Suprapubic skin (tissue), 4 donors: ENCODE results near the gene CSAD. TPM values are rescaled to one million over a fixed set of nuclear protein-coding genes. Genes with fewer than 3 reads are reported as not detected.

Source experiments
- DNase-seq, 2 donors: peaks; one replicate each; pipeline ENCODE4 v3.0.0-alpha.2; 2019; ENCODE audit warnings: low spot score in 2 of 2
- H3K27ac ChIP-seq: fragments of 200-600 bp; sonication (generic); one replicate; pipeline ENCODE4 v1.5.1; 2019
- H3K27me3 ChIP-seq: fragments of 200-600 bp; sonication (generic); one replicate; pipeline ENCODE4 v1.5.1; 2019
- H3K36me3 ChIP-seq: fragments of 200-600 bp; sonication (generic); one replicate; pipeline ENCODE4 v1.5.1; 2019
- H3K4me1 ChIP-seq: fragments of 200-600 bp; sonication (generic); one replicate; pipeline ENCODE4 v1.5.1; 2019
- H3K4me3 ChIP-seq: fragments of 200-600 bp; sonication (generic); one replicate; pipeline ENCODE4 v1.5.1; 2019; ENCODE audit warnings: mild to moderate bottlenecking
- H3K9me3 ChIP-seq: fragments of 200-600 bp; sonication (generic); one replicate; pipeline ENCODE4 v1.5.1; 2019
- CTCF ChIP-seq, 2 donors: fragments of 200-600 bp in 1 of 2; fragments of 450-650 bp in 1 of 2; sonication (generic) in 1 of 2; IDR thresholded peaks; one replicate each; pipeline ENCODE4 v1.5.1; 2016 to 2019; ENCODE audit warnings: antibody characterized with exemption in 2 of 2, mild to moderate bottlenecking in 1 of 2, moderate library complexity in 1 of 2
- EP300 ChIP-seq: sonication (generic); formaldehyde crosslinking; IDR thresholded peaks from one replicate; pipeline ENCODE4 v1.6.1; 2017; ENCODE audit warnings: antibody characterized with exemption
- POLR2A ChIP-seq, 2 donors: fragments of 450-650 bp; IDR thresholded peaks; one replicate each; pipeline ENCODE4 v1.6.1; 2017; ENCODE audit warnings: antibody characterized with exemption in 2 of 2, mild to moderate bottlenecking in 2 of 2, moderate library complexity in 2 of 2
- POLR2AphosphoS5 ChIP-seq, 3 donors: sonication (generic); formaldehyde crosslinking; IDR thresholded peaks; one replicate each; pipeline ENCODE4 v1.6.1; 2017; ENCODE audit warnings: antibody characterized with exemption in 3 of 3
- WGBS: methylation state at CpG from one replicate; pipeline ENCODE4 v1.1.5; 2018; 5-methylcytosine and 5-hydroxymethylcytosine counted together
- total RNA-seq, 4 donors: library from RNA; depleted of rRNA; stranded (reverse); fragments of >200 nt; gene quantifications; one replicate each; pipeline ENCODE4 v1.1.0, GENCODE V29; 2016

CSAD gene
- total RNA-seq, 4 donors from 2014 or later = 35.6 to 175 (median 56.7) TPM

- Histone ChIP-seq H3K27ac (no peak overlapping the region), H3K9me3 (no peaks in the 10 kb centered on the region), H3K4me1 (no peaks in the 10 kb centered on the region), H3K4me3 (no peak overlapping the region), H3K27me3 (no peaks in the 10 kb centered on the region), H3K36me3 (no peaks in the 10 kb centered on the region)
- DNase-seq = peak in 1 of 2 donors; percentile 50
- WGBS = 83% methylated on average over 11 of the region's 16 CpGs
- TF ChIP-seq POLR2AphosphoS5 (IDR thresholded peaks at IDR 0.05) (no peak), POLR2A (IDR thresholded peaks at IDR 0.05) (no peak), EP300 (no peak), CTCF (IDR thresholded peaks at IDR 0.05) (no peak)
Measured at GRCh38 chr12:53123578-53124351, 57.0 kb downstream of the CSAD start.

GRCh38 chr12:53122961-53123468 lies 57.7 kb downstream of the CSAD start:
- WGBS = 82% methylated on average over 10 of the region's 10 CpGs
- no peaks in the 10 kb centered on the region for H3K9me3 ChIP-seq
- no peaks in the 10 kb centered on the region for H3K4me1 ChIP-seq
- H3K27me3 ChIP-seq = no peaks in the 10 kb centered on the region
- no peak for TF ChIP-seq CTCF (IDR thresholded peaks at IDR 0.05)
- no peak for TF ChIP-seq POLR2A (IDR thresholded peaks at IDR 0.05)
- no peaks in the 10 kb centered on the region for H3K36me3 ChIP-seq
- no peak overlapping the region for H3K4me3 ChIP-seq
- H3K27ac ChIP-seq = no peak overlapping the region
- peak in 1 of 2 donors; percentile 48 for DNase-seq

GRCh38 chr12:53120685-53121525 lies 59.8 kb downstream of the CSAD start:
- Histone ChIP-seq H3K36me3 (no peaks in the 10 kb centered on the region), H3K9me3 (no peaks in the 10 kb centered on the region), H3K27ac (no peak overlapping the region), H3K4me3 (no peak overlapping the region), H3K27me3 (no peaks in the 10 kb centered on the region), H3K4me1 (no peaks in the 10 kb centered on the region)
- DNase-seq = peak in 1 of 2 donors; percentile 44
- 84% methylated on average over 8 of the region's 12 CpGs for WGBS
- TF ChIP-seq CTCF (IDR thresholded peaks at IDR 0.05) (no peak), POLR2A (IDR thresholded peaks at IDR 0.05) (no peak), EP300 (no peak), POLR2AphosphoS5 (IDR thresholded peaks at IDR 0.05) (no peak)

GRCh38 chr12:53118751-53119300 lies 61.9 kb downstream of the CSAD start:
- 98% methylated on average over 7 of the region's 8 CpGs for WGBS

More at GRCh38 chr12:53118751-53119300, 61.9 kb downstream of the CSAD start:
- no peak overlapping the region for H3K27ac ChIP-seq
- no peaks in the 10 kb centered on the region for H3K27me3 ChIP-seq
- H3K36me3 ChIP-seq = no peaks in the 10 kb centered on the region
- peak in 1 of 2 donors; percentile 37 for DNase-seq
- no peaks in the 10 kb centered on the region for H3K9me3 ChIP-seq
- TF ChIP-seq POLR2A (IDR thresholded peaks at IDR 0.05) (no peak), POLR2AphosphoS5 (IDR thresholded peaks at IDR 0.05) (no peak), CTCF (IDR thresholded peaks at IDR 0.05) (no peak), EP300 (no peak)
- H3K4me3 ChIP-seq = no peak overlapping the region
- H3K4me1 ChIP-seq = no peaks in the 10 kb centered on the region
